ENCODE results near the gene RALGPS1.
"Not testable (repeated sequence)": the region's sequence is repeated elsewhere in the genome, so short reads cannot be mapped to it uniquely, and the experiment has no call there.

The RALGPS1 gene

DNA sequence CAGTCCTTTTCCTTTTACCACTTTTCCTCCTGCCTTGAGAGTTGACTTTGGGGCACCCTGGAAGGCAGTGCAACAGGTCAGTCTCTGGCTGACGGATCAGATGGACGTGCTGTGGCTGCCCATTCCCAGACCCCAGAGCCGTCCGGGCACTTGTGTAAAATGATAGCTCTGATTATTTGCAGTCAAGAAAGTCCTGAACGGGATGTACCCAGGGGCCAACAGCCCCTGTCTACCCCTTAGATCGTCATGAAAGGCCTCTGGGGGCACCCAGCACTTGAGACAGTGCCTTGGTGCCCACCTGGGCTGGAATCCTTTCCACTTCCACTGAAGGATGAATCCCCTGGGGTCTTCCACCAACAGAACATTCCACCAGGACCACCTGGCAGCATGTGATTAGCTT is 225.6 kb downstream of the RALGPS1 start:
- no peak for DNase-seq

DNA sequence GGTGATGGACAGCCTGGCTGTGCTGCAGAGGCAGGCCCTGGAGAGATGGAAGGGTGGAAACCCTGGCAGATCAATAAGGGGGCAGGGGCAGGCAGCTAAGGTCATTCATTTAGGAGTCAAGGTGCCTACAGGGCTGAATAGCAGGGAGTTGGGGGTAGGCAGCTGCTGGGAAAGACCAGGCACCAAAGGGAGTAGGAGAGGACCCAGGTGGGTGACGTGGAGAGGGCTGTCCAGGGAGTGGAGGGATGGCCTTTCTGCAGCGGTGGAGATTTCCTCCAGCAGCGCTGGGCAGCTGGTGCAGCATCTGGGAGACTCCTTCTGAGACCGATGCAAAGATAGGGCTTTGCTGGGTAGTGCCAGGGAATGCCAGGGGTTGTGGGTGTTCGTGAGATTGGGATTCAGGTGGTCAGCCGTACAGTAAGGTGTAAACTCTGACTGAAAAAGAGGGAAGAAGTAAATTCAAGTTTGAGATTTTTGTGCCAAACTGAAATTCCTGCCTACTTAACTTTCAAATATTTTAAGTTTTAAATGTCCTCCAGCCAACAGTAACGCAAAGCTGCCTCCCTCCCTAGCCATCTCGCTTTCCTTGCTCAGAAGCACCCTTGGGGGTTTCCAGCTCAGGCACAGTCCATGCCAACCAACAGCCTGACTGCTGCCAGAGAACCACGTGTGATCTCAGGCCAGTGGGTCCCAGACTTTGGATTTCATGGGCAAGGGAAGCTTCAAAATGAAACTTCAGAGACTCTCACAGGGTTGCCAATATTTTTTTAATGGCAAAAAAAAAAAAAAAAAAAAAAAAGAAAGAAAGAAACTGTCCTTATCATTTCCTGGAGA is 226.5 kb downstream of the RALGPS1 start:
- DNase-seq = no peak

DNA sequence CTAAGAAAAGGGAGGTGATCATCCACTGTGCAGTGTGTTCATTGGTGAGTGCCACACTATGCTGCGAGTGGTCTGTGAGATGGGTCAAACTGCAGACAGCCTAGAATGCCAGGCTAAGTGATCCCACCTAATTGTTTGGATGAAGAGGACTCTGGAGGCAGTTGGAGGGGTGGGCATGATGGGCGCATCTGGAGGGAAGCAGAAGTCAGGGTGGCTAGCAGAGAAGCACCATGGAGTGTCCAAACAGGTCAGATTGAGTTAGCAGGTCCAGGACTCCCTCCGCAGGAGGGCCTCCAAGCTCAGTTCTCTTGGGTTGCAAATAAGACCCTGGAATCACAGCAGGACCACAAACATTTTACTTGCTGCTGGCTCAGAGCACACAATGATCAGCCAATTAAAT is 227.7 kb downstream of the RALGPS1 start:
- DNase-seq = peak in 1 of 2 experiments; percentile 8

DNA sequence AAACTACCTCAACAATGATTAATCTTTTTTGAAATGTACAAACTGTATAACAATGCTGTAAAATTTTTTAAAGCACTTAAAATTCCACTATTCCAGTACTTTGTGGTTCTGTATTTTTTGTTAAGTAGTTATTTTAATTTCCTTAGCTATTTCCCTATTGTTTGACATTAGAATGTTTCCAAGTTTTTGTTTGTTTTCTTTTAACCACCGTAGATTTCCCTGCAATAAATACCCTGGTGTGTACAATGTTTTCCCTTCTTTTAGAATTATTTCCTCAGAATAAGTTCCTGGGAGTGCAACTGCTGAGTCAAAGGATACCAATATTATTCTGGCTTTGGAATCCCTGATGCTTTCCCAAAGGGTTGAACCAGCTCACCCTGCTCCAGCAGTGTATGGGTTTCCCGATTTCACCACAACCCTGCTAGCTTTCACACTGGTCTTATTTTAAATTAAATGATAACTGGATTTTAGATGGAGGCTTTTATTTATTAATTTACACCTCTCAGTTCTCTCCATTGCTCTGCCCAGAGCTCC is 228.4 kb downstream of the RALGPS1 start:
- no peak for DNase-seq

DNA sequence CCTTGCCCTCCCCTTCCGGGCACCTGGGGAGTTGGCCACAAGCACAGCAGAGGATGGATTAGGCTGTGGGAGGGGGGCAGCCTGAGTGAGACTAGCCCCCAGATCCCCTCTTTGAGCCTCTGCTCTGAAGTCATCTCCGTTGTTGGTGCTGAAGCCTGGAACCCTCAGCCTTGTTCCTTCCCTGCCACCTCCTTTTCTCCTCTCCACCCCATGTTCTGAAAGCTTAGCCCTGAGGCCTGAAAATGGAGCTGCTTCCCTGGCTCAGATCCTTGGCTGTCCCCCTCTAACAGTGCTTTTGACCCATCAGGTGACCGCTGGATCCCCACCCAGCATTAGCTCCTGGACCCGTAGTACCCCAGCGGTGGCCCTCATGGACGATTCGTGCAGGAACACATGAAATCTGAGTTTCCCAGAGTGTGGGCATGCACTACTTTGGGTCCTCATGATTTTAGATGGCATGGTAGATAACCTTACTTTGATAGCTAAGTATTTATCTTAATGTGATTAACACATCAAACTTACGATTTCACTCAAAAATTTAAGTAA is 229.4 kb downstream of the RALGPS1 start:
- peak in 1 of 2 experiments; percentile 6 for DNase-seq

DNA sequence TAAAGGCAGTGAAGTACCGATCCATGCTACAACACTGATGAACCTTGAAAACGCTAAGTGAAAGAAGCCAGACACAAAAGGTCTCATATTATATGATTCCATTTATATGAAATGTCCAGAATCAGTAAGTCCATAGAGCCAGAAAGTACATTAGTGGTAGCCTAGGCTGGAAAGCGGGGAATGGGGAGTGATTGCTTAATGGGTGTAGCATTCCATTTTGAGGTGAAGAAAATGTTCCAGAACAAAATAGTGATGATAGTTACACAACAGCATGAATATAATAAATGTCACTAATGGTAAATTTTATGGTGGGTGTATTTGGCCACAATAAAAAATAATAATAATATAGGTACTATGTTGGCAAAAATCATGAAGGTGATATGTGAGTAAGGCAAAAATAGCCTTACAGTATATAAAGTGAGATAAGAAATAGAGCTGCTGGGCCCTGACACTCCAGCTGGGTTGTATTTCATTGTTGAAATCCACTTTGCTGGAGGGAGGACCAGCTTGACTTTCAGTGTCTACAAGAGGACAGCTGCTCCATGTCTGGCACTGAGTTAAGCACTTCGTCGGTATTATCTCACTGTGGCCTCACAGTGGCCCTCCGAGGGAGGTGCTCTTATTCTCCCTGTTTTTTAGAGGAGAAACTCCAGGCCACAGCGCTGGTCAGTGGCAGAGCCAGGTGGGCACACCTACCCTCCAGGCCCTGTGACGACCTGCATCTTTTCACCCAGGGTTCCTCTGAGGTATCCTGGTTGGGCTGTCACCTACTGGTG is 230.3 kb downstream of the RALGPS1 start:
- DNase-seq = no peak

DNA sequence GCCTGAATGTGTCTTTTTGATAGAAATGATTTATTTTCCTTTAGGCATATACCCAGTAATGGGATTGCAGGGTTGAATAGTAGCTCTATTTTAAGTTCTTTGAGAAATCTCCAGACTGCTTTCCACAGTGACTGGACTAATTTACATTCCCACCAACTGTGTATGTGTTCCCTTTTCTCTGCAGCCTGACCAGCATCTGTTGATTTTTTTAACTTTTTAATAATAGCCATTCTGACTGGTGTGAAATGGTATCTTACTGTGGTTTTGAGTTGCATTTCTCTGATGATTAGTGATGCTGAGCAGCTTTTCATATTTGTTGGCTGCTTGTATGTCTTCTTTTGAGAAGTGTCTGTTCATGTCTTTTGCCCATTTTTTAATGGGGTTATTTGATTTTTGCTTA is 232.3 kb downstream of the RALGPS1 start:
- DNase-seq = not testable (repeated sequence)

DNA sequence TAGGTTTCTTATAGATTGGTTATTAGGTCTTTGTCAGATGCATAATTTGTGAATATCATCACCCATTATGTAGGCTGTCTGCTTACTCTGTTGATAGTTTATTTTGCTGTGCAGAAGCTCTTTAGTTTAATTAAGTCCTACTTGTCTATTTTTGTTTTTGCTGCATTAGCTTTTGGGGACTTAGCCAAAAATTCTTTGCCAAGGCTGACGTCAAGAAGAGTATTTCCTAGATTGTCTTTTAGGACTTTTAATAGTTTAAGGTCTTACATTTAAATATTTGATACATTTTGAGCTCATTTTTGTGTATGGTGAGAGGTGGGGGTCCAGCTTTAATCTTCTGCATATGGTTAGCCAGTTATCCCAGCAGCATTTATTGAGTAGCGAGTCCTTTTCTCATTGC is 232.7 kb downstream of the RALGPS1 start:
- DNase-seq = no peak

DNA sequence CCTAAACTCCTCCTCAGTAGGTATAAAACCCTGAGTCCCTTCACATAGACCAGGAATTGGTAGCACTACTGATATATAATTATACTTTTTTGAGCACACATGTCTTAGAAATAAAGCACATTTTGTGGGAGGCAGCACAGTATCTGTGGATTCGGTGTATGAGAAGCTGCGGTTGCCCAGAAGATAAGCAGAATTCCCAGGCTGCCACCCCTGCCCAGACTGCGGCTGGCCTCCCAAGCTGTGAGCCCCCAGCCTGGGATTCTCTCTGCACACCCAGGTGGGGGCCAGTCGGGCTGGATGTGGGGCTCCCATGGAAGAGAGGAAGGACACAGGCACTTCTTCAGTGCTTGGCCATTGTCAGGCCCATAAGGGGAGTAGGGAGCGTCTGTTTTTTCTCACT is 233.4 kb downstream of the RALGPS1 start:
- no peak for DNase-seq

DNA sequence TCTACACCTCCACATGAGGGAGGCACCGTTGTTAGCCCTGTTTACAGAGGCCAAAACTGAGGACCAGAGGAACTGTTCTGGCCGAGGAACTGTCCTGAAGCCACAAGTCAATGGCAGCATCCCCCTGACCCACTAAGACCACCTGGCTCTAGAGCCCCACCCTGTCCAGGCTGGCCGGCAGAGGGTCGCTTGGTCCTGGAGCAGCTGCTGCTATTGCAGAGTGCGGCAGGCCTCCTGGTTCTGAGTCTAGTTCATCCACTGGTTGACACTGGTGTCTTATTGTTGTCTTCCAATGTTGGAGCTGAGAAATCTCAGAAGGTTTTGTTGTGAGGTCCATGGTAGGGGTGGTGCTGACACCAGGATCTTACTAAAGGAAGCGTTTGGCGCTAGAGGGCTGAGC is 234.4 kb downstream of the RALGPS1 start:
- DNase-seq = no peak

DNA sequence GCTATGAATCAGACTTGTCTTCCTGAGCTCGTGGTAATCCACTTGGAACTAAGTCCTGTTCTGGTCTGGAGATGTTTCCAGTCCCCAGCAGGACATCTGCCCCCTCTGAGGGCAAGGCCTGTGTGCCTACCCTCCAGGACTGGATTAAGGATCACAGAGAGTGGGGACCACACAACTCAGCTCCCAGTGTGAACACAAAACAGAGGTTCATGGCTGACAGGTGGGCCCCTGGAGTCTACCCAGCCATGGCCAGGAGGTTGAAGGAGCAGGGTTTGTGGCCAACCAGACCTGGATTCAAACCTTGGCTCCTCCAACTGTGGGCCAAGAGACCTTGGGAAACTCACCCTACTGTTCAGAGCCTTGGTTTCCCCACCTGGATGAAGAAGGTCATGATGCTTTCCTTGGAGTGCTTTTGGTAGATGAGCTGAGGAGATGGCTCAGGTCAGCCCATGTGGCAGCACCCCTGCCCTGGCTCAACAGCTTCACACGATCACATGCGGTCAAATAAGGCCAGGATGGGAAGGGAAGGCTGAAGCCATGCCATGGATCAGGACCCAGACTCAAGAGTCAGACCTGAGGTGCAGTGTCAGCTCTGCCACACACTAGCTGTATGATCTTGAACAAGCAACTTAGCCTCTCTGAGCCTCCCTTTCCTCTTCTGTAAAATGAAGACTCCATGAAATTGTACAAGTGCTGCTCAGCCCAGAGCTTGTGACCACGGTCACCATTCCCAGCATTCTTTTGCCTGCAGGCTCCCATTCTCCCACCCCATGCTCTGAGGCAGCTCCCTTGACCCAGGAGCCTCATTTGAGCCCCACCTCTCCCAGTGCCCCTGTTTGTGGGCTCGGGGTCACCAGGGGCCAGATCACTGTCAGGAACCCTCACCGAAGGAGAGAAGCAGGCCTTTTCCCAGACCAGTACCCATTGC is 235.1 kb downstream of the RALGPS1 start:
- peak in 1 of 2 experiments; percentile 7 for DNase-seq

DNA sequence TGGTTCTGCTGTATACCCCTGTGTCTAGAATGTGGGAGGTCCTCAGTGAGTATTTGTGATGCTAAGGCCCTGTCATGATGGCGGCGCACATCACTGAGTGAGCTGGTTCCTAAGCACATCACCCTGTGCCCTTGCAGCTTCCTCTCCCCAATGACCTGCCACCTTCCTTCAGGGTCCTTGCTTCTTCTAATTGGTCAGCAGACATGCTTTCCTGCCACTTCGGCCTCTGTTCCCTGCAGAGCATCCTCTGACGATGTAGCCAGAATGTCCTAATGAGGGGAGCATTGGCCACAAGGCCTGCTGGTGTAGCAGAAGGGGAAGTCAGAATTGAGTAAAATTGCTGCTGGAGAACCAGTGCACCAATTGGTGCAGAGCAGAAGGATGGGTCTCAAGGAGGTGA is 238.9 kb downstream of the RALGPS1 start:
- DNase-seq = peak in 1 of 2 experiments; percentile 8

DNA sequence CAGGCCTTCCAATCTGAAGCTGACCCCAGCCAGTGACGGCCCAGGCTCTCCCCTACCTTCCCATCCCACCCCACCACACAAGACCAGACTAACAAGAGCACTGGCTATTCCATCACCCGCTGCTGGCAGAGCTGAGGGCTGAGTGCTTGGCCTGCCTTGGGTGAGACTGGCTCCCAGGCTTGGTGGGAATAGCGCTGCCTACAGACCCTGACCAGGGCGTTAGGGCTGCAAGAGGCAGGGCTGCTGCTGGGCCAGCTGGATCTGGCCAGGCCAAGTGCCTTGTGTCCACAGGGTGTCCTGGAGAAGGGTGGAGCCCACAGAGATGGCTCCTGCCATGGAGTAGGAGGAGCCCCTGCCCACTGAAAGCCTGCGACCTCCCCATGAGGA is 239.4 kb downstream of the RALGPS1 start:
- peak; percentile 21 to 22 for DNase-seq

DNA sequence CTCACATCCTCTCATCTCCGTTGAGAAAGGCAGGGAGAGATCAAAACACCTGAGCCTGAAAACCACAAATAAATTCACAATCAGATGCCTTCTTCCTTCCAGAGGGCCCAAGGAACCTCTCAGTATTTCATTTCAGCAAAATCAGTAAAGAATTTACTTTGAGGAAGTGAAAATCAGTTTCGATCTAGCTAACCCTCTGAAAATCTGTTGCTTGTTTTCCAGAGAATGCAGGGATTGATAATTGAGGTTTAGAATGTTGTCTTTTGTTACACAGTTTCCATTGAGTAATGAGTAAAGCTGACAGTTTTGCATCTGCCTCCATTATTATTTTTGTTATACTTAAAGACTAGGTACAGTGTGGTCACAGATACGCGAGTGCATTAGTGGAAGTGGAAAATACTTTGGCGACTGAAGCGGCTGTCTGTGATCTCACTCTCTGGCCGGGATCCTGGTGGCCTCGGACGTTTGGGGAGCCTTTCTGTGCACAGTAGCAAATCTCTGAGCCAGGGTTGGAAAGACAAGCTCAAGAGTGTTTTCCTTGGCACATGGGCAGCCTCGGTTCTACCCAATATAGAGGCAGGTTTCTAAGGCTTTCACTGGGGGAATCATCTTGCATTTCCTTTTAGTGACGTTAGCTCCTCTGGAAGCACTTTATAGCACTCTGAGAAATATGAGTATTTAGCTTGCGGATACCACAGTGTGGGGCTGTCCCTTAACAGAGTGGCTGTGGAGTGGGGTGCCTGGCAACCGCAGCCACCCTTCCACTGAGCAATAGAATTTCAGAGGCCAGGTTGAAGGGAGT is 240.0 kb downstream of the RALGPS1 start:
- peak; percentile 19 to 36 for DNase-seq

DNA sequence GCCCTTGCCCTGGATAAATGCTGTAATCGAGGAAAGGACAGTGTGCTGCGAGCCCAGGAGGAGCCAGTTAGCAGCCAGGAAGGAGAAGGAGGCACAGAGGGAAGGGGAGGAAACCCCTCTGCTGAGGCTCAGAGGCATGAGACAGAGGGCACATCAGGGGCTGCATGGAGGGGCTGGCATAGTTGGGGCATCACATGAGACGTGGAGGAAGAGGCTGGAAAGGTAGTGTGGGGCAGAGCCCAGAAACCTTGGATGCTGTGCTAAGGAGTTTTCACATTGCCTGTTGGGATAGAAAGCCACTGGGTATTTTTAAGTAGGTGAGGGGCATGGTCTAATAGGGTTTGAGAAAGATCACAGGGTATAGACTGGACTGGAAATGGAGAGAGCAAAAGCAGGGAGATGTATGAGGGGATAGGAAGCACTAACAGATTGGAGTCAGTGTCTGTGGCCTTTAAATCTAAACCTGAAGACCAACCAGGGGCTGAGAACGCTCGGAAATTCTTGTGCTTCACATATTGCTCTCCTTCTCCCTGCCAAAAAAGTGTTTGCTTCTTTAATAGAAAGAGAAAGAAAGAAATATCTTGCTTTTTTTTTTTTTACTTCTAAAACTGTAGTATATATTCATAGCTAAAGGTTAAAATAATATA is 240.9 kb downstream of the RALGPS1 start:
- peak in 1 of 2 experiments; percentile 12 for DNase-seq

DNA sequence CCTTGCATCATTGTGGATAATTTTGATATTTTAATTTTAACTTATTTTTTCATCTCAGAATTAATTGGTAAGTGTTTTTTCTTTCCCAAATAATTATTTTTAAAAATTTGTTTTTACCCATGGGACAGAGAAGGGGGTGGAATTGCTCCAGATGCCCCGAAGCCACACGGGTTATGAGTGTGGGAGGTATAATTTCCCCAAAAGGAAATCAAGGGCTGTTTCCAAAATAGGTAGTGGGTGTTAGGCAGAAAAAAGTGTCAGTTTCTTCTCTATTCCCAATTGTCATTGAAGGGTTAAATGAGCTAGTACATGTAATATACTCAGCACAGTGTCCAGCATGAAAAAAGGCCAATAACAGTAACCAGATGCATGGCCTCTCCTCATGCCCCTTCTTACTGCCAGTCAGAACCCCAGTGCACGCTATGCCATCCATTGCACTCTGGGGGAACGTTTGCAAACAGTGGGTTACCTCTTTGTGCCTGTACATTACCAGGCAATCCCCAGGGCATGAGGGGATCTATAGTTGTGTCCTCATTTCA is 244.3 kb downstream of the RALGPS1 start:
- DNase-seq = peak in 1 of 2 experiments; percentile 7

DNA sequence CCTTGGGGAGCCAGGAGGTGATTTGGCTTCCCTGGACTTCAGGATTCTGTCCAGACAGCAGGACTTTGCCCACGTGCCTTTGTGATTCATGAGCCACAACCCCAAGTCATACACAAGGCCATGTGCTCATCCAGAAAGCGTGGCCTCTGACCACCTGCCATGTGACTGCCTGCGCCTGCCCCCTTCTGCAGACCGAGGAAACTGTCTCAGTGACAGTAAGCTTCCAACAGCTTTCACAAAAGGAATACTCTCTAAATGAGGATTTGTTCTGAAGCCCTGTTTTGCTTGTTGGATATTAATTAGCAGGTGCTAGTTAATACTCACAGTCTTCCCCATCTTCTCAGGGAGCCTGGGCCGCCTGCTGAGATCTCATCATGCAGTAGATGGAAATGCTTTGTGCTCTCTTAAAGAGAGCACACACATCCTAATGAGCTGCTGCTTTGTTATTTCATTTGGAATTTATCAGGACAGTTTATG is 244.8 kb downstream of the RALGPS1 start:
- DNase-seq = peak; percentile 16 to 17

DNA sequence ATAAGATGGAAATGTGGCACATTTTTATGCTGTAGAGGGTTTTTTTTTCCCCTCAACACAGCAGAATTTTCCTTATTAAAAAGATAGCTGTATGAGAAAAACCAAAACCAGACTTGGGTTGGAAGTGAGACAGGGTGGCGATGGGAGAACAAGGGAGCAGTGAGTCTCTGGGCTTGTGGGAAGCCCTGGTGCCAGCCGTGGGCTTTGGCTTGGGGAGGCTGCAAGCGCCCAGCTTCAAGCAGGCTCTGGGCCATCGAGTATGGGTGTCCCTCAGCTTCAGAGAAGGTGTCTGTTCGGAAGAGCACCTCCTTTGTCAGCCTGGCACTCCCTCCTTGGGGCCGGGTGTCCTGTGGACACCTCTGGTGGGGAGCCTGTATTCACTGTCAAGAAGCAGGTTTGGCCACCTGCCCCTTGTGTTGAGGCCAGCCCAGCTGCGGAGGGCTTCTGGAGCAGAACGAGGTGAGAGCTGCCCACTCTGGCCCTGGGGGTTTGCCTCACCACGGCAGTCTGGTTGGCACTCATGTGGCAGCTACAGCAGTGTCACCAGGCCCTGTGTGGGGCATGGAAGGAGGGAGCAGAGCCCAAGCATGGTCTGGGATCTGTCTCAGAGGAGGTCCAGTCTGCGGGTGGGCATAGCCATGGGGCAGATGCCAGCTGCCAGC is 245.5 kb downstream of the RALGPS1 start:
- DNase-seq = peak; percentile 10

DNA sequence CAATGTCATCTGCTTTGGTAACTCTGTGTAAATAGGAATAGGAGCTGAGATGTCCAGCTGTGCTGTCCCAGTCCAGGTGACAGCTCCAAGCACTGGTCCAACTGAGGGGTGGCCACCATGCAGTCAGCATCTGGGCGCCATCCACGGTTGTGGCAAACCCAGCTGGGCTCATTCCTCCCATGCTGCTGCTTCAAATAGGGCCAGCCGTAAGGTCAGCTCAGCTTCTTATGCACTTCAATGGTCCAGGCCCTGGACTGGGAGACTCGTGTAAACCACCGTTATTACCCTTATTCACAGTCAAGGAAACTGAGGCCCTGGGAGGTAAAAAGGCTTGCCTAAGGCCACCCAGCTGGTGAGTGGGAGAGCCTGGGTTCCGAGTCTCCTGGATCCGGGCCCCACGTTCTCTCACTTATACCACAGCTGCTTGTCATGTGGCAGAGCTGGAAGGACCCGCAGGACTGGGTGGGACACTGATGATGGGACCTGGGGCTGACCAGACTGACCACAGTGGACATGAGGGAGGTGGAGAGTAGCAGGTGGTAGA is 246.6 kb downstream of the RALGPS1 start:
- DNase-seq = peak in 1 of 2 experiments; percentile 10
